ENCODE data around the gene PITHD1. TPM values are rescaled to one million over a fixed set of nuclear protein-coding genes. Genes with fewer than 3 reads are reported as not detected.

Gene PITHD1
- total and polyA plus RNA-seq, 2 experiments from 2014 or later, result 48.1 to 99.6 TPM

GRCh38 chr1:23751815-23752200 lies 26.4 kb upstream of the PITHD1 start:
- TF ChIP-seq CTCF (IDR thresholded peaks at IDR 0.05; ENCODE audit: low read depth, low read length), result no peak
- H3K27ac ChIP-seq, result no peak overlapping the region
- peaks cover 2% of the 10 kb centered on the region for H3K4me1 ChIP-seq (ENCODE audit: low read depth)
- H3K36me3 ChIP-seq, result peaks cover 72% of the 10 kb centered on the region
- DNase-seq (ENCODE audit: low read depth in 1 of 2, low spot score in 1 of 2), result no peak
- H3K27me3 ChIP-seq, result no peaks in the 10 kb centered on the region
- H3K9me3 ChIP-seq (ENCODE audit: low read depth), result no peaks in the 10 kb centered on the region
- no peak overlapping the region for H3K4me3 ChIP-seq

GRCh38 chr1:23752909-23753308 lies 25.3 kb upstream of the PITHD1 start:
- H3K27me3 ChIP-seq, result no peaks in the 10 kb centered on the region
- no peaks in the 10 kb centered on the region for H3K9me3 ChIP-seq (ENCODE audit: low read depth)
- DNase-seq (ENCODE audit: low read depth in 1 of 2, low spot score in 1 of 2), result no peak
- peaks cover 81% of the 10 kb centered on the region for H3K36me3 ChIP-seq
- H3K4me1 ChIP-seq (ENCODE audit: low read depth), result peaks cover under 1% of the 10 kb centered on the region
- H3K4me3 ChIP-seq, result no peak overlapping the region
- no peak overlapping the region for H3K27ac ChIP-seq
- TF ChIP-seq CTCF (IDR thresholded peaks at IDR 0.05; ENCODE audit: low read depth, low read length), result no peak

- peak in 1 of 2 donors; percentile 43 for DNase-seq (ENCODE audit: low read depth in 1 of 2, low spot score in 1 of 2)
- no peak for TF ChIP-seq CTCF (IDR thresholded peaks at IDR 0.05; ENCODE audit: low read depth, low read length)
- H3K4me1 ChIP-seq (ENCODE audit: low read depth), result peaks cover 11% of the 10 kb centered on the region
- H3K27ac ChIP-seq, result no peak overlapping the region
- H3K27me3 ChIP-seq, result no peaks in the 10 kb centered on the region
- H3K4me3 ChIP-seq, result no peak overlapping the region
- peaks cover 76% of the 10 kb centered on the region for H3K36me3 ChIP-seq
- H3K9me3 ChIP-seq (ENCODE audit: low read depth), result no peaks in the 10 kb centered on the region
These were observed 21.5 kb upstream of the PITHD1 start for GRCh38 chr1:23756676-23757075.

GRCh38 chr1:23757812-23758211 lies 20.4 kb upstream of the PITHD1 start:
- Histone ChIP-seq H3K9me3 (ENCODE audit: low read depth) (no peaks in the 10 kb centered on the region), H3K27me3 (no peaks in the 10 kb centered on the region), H3K4me3 (no peak overlapping the region), H3K4me1 (ENCODE audit: low read depth) (peaks cover 11% of the 10 kb centered on the region), H3K27ac (no peak overlapping the region), H3K36me3 (peaks cover 71% of the 10 kb centered on the region)
- TF ChIP-seq CTCF (IDR thresholded peaks at IDR 0.05; ENCODE audit: low read depth, low read length), result no peak
- no peak for DNase-seq (ENCODE audit: low read depth in 1 of 2, low spot score in 1 of 2)

- Histone ChIP-seq H3K27me3 (no peaks in the 10 kb centered on the region), H3K36me3 (peaks cover 57% of the 10 kb centered on the region), H3K9me3 (ENCODE audit: low read depth) (no peaks in the 10 kb centered on the region), H3K4me3 (no peak overlapping the region), H3K27ac (peak overlapping the region; percentile 67), H3K4me1 (ENCODE audit: low read depth) (peaks cover 11% of the 10 kb centered on the region)
- DNase-seq (ENCODE audit: low read depth in 1 of 2, low spot score in 1 of 2), result peak in 1 of 2 donors; percentile 15
- TF ChIP-seq CTCF (IDR thresholded peaks at IDR 0.05; ENCODE audit: low read depth, low read length), result no peak
These were observed 18.9 kb upstream of the PITHD1 start for GRCh38 chr1:23759277-23759676.

Data from cardiac muscle cell (in vitro differentiated cells and primary cell).